A549 (cell line): ENCODE measurements around the gene PDSS2.

Experiments
- CHD2 ChIP-seq: fragments of 150-350 bp; IDR thresholded peaks from 2 replicates; pipeline ENCODE4 v1.6.1; 2014; ENCODE audit warnings: low read length; ENCODE audit not compliant: partially characterized antibody
- POLR2A ChIP-seq: IDR thresholded peaks from 2 replicates; pipeline ENCODE4 v1.6.1; 2012; ENCODE audit warnings: mild to moderate bottlenecking, low read length

DNA sequence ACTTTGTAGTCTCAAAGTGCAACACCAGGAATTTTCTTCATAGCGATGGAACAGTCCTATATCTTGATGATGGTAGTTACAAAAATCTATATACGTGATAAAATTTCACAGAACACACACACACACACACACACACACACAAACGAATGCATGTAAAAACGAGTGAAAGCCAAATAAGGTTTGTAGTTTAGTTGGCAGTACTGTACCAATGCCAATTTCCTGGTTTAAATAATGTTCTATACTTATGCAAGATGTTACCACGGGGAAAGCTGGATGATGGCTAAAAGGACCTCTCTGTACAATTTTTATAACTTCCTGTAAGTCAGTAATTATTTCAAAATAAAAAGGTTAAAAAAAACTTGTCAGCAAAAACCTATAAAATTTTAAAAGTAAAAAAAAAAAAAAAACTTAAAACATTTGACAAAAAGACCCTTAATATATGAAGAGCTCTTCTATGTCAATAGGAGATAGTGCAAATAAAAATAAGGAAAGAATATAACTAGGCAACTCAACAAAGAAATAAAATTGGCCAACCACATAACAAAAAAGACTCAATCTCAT is 37.6 kb downstream of the PDSS2 start:
- no peak for TF ChIP-seq CHD2
- no peak for TF ChIP-seq POLR2A
